Mesothelial cell of epicardium (in vitro differentiated cells): ENCODE data around the gene DCXR. TPM values are rescaled to one million over a fixed set of nuclear protein-coding genes. Genes with fewer than 3 reads are reported as not detected.

Source experiments
- DNase-seq, 2 experiments: peaks; one replicate each; pipeline ENCODE4 v3.0.0; 2021; ENCODE audit warnings: low spot score in 2 of 2; ENCODE audit not compliant: unreplicated experiment in 2 of 2
- H3K27ac Mint-ChIP-seq: 2 replicates; pipeline ENCODE4 v1.8.0; 2021; ENCODE audit warnings: mixed read lengths
- H3K27me3 Mint-ChIP-seq: 2 replicates; pipeline ENCODE4 v1.8.0; 2021; ENCODE audit warnings: low read depth, mixed read lengths
- H3K36me3 Mint-ChIP-seq: 2 replicates; pipeline ENCODE4 v1.8.0; 2021; ENCODE audit warnings: mixed read lengths
- H3K4me1 Mint-ChIP-seq: 2 replicates; pipeline ENCODE4 v1.8.0; 2021; ENCODE audit warnings: mixed read lengths
- H3K4me3 Mint-ChIP-seq: 2 replicates; pipeline ENCODE4 v1.8.0; 2021; ENCODE audit warnings: mild to moderate bottlenecking, moderate library complexity, mixed read lengths
- H3K9me3 Mint-ChIP-seq: 2 replicates; pipeline ENCODE4 v1.8.0; 2021; ENCODE audit warnings: mixed read lengths
- total RNA-seq: library from RNA; stranded (reverse); gene quantifications from 3 replicates; pipeline ENCODE4 v1.2.1, GENCODE V29; 2021
- TF ChIP-seq, protein P1 (sequence below): fragments of 200-600 bp; sonication (generic); IDR thresholded peaks from one replicate; pipeline ENCODE4 v1.5.0; 2021; ENCODE audit warnings: antibody characterized with exemption; ENCODE audit not compliant: unreplicated experiment

DCXR gene
- total RNA-seq, 1 donor from 2014 or later, result 77.6 TPM

DNA sequence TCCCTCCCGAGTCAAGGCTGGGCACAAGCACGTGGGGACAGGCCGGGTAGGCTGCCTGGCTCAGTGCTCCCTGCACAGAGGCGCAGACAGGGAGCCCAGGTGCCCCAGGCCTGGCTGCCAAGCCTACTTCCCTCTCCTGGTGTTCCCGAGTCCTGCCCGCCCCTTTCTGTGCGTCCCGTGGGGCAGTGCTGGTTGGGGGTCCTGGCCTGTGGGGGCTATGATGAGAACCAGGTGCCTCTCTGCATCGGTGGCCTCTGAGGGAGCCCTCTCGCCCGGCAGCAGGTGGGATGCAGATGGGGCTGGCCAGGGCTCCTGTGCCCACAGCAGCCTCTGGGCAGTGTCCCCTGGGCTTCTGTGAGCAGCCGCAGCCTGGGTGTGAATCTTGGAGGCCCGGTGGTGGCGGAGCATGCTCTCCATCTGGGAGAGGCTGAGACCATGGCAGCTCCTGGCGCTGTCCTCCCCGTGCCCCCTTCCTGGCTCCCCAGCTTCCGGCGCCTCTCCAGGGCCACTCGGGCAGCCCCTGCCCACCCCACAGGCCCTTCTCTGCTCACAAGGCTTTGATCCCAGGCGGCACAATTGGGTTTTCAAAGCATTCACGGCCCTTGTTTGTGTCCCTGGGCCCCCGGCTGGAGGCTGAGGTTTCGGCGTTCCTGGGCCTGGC, 22.1 kb downstream of the DCXR start:
- Mint-ChIP-seq H3K36me3 (no peaks in the 10 kb centered on the region), H3K27me3 (no peaks in the 10 kb centered on the region), H3K4me3 (no peak overlapping the region), H3K9me3 (no peaks in the 10 kb centered on the region), H3K4me1 (peaks cover 11% of the 10 kb centered on the region), H3K27ac (no peak overlapping the region)
- TF ChIP-seq, protein P1, sequence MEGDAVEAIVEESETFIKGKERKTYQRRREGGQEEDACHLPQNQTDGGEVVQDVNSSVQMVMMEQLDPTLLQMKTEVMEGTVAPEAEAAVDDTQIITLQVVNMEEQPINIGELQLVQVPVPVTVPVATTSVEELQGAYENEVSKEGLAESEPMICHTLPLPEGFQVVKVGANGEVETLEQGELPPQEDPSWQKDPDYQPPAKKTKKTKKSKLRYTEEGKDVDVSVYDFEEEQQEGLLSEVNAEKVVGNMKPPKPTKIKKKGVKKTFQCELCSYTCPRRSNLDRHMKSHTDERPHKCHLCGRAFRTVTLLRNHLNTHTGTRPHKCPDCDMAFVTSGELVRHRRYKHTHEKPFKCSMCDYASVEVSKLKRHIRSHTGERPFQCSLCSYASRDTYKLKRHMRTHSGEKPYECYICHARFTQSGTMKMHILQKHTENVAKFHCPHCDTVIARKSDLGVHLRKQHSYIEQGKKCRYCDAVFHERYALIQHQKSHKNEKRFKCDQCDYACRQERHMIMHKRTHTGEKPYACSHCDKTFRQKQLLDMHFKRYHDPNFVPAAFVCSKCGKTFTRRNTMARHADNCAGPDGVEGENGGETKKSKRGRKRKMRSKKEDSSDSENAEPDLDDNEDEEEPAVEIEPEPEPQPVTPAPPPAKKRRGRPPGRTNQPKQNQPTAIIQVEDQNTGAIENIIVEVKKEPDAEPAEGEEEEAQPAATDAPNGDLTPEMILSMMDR, result no peak
- no peak for DNase-seq

DNA sequence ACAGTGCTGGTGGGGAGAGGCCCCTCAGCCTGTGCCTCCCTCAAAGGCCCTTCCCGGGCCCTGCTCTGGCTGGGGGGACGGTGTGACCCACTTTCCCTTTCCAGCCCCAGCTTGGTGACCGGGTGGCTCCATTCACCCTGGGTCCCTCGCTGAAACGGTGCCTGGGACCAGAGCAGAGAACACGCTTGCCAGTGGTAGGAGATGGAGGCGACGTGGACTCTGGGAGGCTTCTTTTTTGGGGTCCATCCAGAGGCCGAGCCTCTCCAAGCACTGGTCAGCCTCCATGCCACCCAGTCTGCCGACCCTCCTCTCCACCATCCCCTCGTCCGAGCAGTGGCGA, 22.6 kb downstream of the DCXR start:
- Mint-ChIP-seq H3K4me3 (no peak overlapping the region), H3K27ac (no peak overlapping the region), H3K9me3 (no peaks in the 10 kb centered on the region), H3K36me3 (no peaks in the 10 kb centered on the region), H3K4me1 (peaks cover 11% of the 10 kb centered on the region), H3K27me3 (no peaks in the 10 kb centered on the region)
- TF ChIP-seq, protein P1, result no peak
- DNase-seq, result no peak

DNA sequence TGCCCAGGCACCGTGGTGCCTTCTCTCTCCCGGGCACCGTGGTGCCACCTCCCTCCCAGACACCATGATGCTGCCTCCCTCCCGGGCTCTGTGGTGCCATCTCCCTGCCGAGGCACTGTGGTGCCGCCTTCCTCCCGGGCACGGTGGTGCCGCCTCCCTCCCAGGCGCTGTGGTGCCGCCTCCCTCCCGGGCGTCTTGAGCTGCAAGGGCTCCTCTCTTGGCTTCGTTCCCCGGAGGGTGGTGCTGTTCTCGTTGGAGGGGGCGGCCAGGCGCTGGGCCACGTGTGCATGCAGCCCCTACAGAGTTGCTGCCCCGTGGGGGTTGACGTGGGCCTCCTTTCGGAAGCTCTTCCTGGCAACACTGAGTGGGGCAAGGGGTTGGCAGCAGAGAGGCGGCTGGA, 23.1 kb downstream of the DCXR start:
- no peak overlapping the region for H3K27ac Mint-ChIP-seq
- H3K9me3 Mint-ChIP-seq, result no peaks in the 10 kb centered on the region
- TF ChIP-seq, protein P1, result no peak
- H3K27me3 Mint-ChIP-seq, result no peaks in the 10 kb centered on the region
- H3K4me1 Mint-ChIP-seq, result peaks cover 11% of the 10 kb centered on the region
- no peak for DNase-seq
- no peak overlapping the region for H3K4me3 Mint-ChIP-seq
- no peaks in the 10 kb centered on the region for H3K36me3 Mint-ChIP-seq

DNA sequence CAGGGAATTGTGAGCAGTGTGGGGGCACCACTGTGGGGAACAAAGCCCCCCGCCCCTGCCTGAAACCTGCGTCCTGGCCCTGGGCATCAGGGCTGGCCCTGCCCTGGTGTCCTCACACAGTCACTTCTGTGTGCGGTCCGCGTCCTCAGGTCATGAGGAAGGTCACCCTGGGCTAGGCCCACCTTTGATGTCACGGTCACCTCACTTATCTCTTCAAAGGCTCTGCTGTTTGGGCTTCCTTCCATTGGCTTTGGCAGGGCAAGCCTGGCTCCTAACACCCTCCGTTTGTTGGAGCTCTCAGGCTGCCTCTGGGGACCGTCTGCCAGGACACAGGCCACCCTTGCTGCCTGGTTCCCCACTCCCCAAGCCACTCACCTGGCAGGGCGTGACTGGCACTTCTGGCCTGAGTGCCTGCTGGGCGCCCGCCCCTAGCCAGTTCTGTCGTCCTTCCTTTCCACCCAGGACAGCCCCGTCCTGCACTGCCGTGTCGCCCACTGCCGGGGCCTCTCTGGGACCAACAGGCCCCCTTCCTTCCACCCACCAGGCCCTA, 23.6 kb downstream of the DCXR start:
- Mint-ChIP-seq H3K27me3 (no peaks in the 10 kb centered on the region), H3K4me3 (no peak overlapping the region), H3K4me1 (peaks cover 9% of the 10 kb centered on the region), H3K27ac (no peak overlapping the region), H3K9me3 (no peaks in the 10 kb centered on the region), H3K36me3 (no peaks in the 10 kb centered on the region)
- no peak for DNase-seq
- TF ChIP-seq, protein P1, result no peak

DNA sequence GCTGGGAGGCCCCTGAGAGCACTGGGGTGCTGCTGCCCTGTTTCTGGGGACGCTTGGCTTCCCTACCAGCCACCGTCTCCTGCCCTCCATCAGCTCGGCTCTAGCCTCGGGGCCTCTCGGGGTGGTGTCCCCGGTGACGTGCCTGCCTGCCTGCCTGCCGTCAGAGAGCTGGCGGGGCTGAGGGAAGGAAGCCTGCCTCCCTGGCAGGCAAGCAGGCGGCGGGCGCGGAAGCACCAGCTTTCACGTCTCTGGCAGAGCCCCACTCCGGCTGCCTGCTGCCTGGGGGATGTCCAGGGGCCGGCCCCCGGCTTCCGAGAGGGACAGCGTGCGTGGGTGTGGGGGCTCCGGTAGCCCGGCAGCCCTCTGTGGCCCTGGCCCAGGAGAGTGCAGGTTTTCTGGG, 24.2 kb downstream of the DCXR start:
- H3K4me3 Mint-ChIP-seq, result no peak overlapping the region

More for the DNA sequence above, 24.2 kb downstream of the DCXR start:
- DNase-seq, result no peak
- Mint-ChIP-seq H3K4me1 (peaks cover 4% of the 10 kb centered on the region), H3K9me3 (no peaks in the 10 kb centered on the region), H3K36me3 (no peaks in the 10 kb centered on the region), H3K27ac (no peak overlapping the region), H3K27me3 (no peaks in the 10 kb centered on the region)
- TF ChIP-seq, protein P1, result no peak
